Neuron (in vitro differentiated cells): ENCODE measurements around the gene SPATA17.

Experiments
- H2AFZ ChIP-seq: one replicate; pipeline ENCODE4 v1.6.1; 2013; ENCODE audit warnings: low read depth, mild to moderate bottlenecking, inconsistent platforms, low read length, moderate library complexity
- H3K27me3 ChIP-seq: one replicate; pipeline ENCODE4 v1.6.1; 2013; ENCODE audit warnings: low read length; ENCODE audit not compliant: insufficient read depth
- H3K36me3 ChIP-seq: one replicate; pipeline ENCODE4 v1.6.1; 2013; ENCODE audit warnings: low read length; ENCODE audit not compliant: insufficient read depth
- H3K4me1 ChIP-seq: one replicate; pipeline ENCODE4 v1.6.1; 2013; ENCODE audit warnings: low read length; ENCODE audit not compliant: insufficient read depth
- H3K4me3 ChIP-seq: 2 replicates; pipeline ENCODE4 v1.5.1; 2013; ENCODE audit warnings: mild to moderate bottlenecking, low read length, moderate library complexity
- H3K9me3 ChIP-seq: one replicate; pipeline ENCODE4 v1.6.1; 2013; ENCODE audit warnings: low read length

SPATA17 gene

GRCh38 chr1:217712925-217713597 lies 81.9 kb downstream of the SPATA17 start:
- H3K4me3 ChIP-seq = no peak overlapping the region
- no peaks in the 10 kb centered on the region for H3K36me3 ChIP-seq
- no peaks in the 10 kb centered on the region for H3K9me3 ChIP-seq
- no peaks in the 10 kb centered on the region for H3K4me1 ChIP-seq
- no peaks in the 10 kb centered on the region for H3K27me3 ChIP-seq
- no peak overlapping the region for H2AFZ ChIP-seq

GRCh38 chr1:217715681-217716080 lies 84.5 kb downstream of the SPATA17 start:
- no peaks in the 10 kb centered on the region for H3K4me1 ChIP-seq
- no peak overlapping the region for H2AFZ ChIP-seq
- H3K36me3 ChIP-seq = no peaks in the 10 kb centered on the region
- no peak overlapping the region for H3K4me3 ChIP-seq
- no peaks in the 10 kb centered on the region for H3K27me3 ChIP-seq
- no peaks in the 10 kb centered on the region for H3K9me3 ChIP-seq

GRCh38 chr1:217717959-217718358 lies 86.8 kb downstream of the SPATA17 start:
- Histone ChIP-seq H3K27me3 (no peaks in the 10 kb centered on the region), H2AFZ (no peak overlapping the region), H3K4me1 (no peaks in the 10 kb centered on the region), H3K36me3 (no peaks in the 10 kb centered on the region), H3K9me3 (no peaks in the 10 kb centered on the region), H3K4me3 (no peak overlapping the region)

- H3K27me3 ChIP-seq = no peaks in the 10 kb centered on the region
- no peak overlapping the region for H3K4me3 ChIP-seq
- H3K36me3 ChIP-seq = no peaks in the 10 kb centered on the region
- H3K9me3 ChIP-seq = no peaks in the 10 kb centered on the region
- H3K4me1 ChIP-seq = no peaks in the 10 kb centered on the region
- no peak overlapping the region for H2AFZ ChIP-seq
Observed at GRCh38 chr1:217718873-217719272, 87.7 kb downstream of the SPATA17 start.

- Histone ChIP-seq H3K4me1 (no peaks in the 10 kb centered on the region), H3K36me3 (no peaks in the 10 kb centered on the region), H3K9me3 (no peaks in the 10 kb centered on the region), H3K4me3 (no peak overlapping the region), H2AFZ (no peak overlapping the region), H3K27me3 (no peaks in the 10 kb centered on the region)
Observed at GRCh38 chr1:217721692-217722091, 90.5 kb downstream of the SPATA17 start.

- no peak overlapping the region for H2AFZ ChIP-seq
- H3K4me3 ChIP-seq = no peak overlapping the region
- H3K27me3 ChIP-seq = no peaks in the 10 kb centered on the region
- H3K9me3 ChIP-seq = no peaks in the 10 kb centered on the region
- H3K4me1 ChIP-seq = no peaks in the 10 kb centered on the region
- no peaks in the 10 kb centered on the region for H3K36me3 ChIP-seq
Observed at GRCh38 chr1:217734973-217735372, 103.8 kb downstream of the SPATA17 start.

- H2AFZ ChIP-seq = no peak overlapping the region
Observed at GRCh38 chr1:217747156-217747769, 116.1 kb downstream of the SPATA17 start.

GRCh38 chr1:217769768-217770167 lies 138.6 kb downstream of the SPATA17 start:
- Histone ChIP-seq H3K27me3 (no peaks in the 10 kb centered on the region), H3K36me3 (no peaks in the 10 kb centered on the region), H3K4me3 (no peak overlapping the region), H3K9me3 (no peaks in the 10 kb centered on the region), H3K4me1 (no peaks in the 10 kb centered on the region), H2AFZ (no peak overlapping the region)

More at GRCh38 chr1:217747156-217747769, 116.1 kb downstream of the SPATA17 start:
- no peaks in the 10 kb centered on the region for H3K4me1 ChIP-seq
- no peaks in the 10 kb centered on the region for H3K27me3 ChIP-seq
- H3K4me3 ChIP-seq = no peak overlapping the region
- no peaks in the 10 kb centered on the region for H3K9me3 ChIP-seq
- no peaks in the 10 kb centered on the region for H3K36me3 ChIP-seq

GRCh38 chr1:217770918-217771317 lies 139.8 kb downstream of the SPATA17 start:
- H3K4me3 ChIP-seq = no peak overlapping the region
- H3K4me1 ChIP-seq = no peaks in the 10 kb centered on the region
- no peak overlapping the region for H2AFZ ChIP-seq
- H3K27me3 ChIP-seq = no peaks in the 10 kb centered on the region
- H3K9me3 ChIP-seq = no peaks in the 10 kb centered on the region
- H3K36me3 ChIP-seq = no peaks in the 10 kb centered on the region

GRCh38 chr1:217776693-217777092 lies 145.5 kb downstream of the SPATA17 start:
- Histone ChIP-seq H3K36me3 (no peaks in the 10 kb centered on the region), H2AFZ (no peak overlapping the region), H3K4me1 (no peaks in the 10 kb centered on the region), H3K27me3 (no peaks in the 10 kb centered on the region), H3K9me3 (no peaks in the 10 kb centered on the region), H3K4me3 (no peak overlapping the region)

GRCh38 chr1:217781056-217781455 lies 149.9 kb downstream of the SPATA17 start:
- no peaks in the 10 kb centered on the region for H3K9me3 ChIP-seq
- no peaks in the 10 kb centered on the region for H3K36me3 ChIP-seq
- no peak overlapping the region for H2AFZ ChIP-seq
- no peaks in the 10 kb centered on the region for H3K4me1 ChIP-seq
- H3K27me3 ChIP-seq = no peaks in the 10 kb centered on the region
- H3K4me3 ChIP-seq = no peak overlapping the region

GRCh38 chr1:217791091-217791490 lies 159.9 kb downstream of the SPATA17 start:
- no peaks in the 10 kb centered on the region for H3K27me3 ChIP-seq
- H3K9me3 ChIP-seq = no peaks in the 10 kb centered on the region
- no peak overlapping the region for H3K4me3 ChIP-seq
- H3K4me1 ChIP-seq = no peaks in the 10 kb centered on the region
- H2AFZ ChIP-seq = no peak overlapping the region
- no peaks in the 10 kb centered on the region for H3K36me3 ChIP-seq

GRCh38 chr1:217805792-217806191 lies 174.6 kb downstream of the SPATA17 start:
- no peaks in the 10 kb centered on the region for H3K27me3 ChIP-seq
- no peak overlapping the region for H3K4me3 ChIP-seq
- H3K36me3 ChIP-seq = no peaks in the 10 kb centered on the region
- no peaks in the 10 kb centered on the region for H3K4me1 ChIP-seq
- H2AFZ ChIP-seq = no peak overlapping the region
- H3K9me3 ChIP-seq = no peaks in the 10 kb centered on the region

GRCh38 chr1:217812175-217812574 lies 181.0 kb downstream of the SPATA17 start:
- Histone ChIP-seq H2AFZ (no peak overlapping the region), H3K27me3 (no peaks in the 10 kb centered on the region), H3K4me1 (no peaks in the 10 kb centered on the region), H3K4me3 (no peak overlapping the region), H3K9me3 (no peaks in the 10 kb centered on the region), H3K36me3 (no peaks in the 10 kb centered on the region)
